Pons (tissue), 1 donor: ENCODE data around the gene FRMPD1.
A peak's percentile ranks its signal among the peaks of the same experiment; 100 is the strongest.
"Not testable (repeated sequence)": the region's sequence is repeated elsewhere in the genome, so short reads cannot be mapped to it uniquely, and the experiment has no call there.

ENCODE experiments used
- DNase-seq: peaks from one replicate; pipeline ENCODE4 v3.0.0-alpha.2; 2016; ENCODE audit warnings: low spot score

Gene FRMPD1, protein sequence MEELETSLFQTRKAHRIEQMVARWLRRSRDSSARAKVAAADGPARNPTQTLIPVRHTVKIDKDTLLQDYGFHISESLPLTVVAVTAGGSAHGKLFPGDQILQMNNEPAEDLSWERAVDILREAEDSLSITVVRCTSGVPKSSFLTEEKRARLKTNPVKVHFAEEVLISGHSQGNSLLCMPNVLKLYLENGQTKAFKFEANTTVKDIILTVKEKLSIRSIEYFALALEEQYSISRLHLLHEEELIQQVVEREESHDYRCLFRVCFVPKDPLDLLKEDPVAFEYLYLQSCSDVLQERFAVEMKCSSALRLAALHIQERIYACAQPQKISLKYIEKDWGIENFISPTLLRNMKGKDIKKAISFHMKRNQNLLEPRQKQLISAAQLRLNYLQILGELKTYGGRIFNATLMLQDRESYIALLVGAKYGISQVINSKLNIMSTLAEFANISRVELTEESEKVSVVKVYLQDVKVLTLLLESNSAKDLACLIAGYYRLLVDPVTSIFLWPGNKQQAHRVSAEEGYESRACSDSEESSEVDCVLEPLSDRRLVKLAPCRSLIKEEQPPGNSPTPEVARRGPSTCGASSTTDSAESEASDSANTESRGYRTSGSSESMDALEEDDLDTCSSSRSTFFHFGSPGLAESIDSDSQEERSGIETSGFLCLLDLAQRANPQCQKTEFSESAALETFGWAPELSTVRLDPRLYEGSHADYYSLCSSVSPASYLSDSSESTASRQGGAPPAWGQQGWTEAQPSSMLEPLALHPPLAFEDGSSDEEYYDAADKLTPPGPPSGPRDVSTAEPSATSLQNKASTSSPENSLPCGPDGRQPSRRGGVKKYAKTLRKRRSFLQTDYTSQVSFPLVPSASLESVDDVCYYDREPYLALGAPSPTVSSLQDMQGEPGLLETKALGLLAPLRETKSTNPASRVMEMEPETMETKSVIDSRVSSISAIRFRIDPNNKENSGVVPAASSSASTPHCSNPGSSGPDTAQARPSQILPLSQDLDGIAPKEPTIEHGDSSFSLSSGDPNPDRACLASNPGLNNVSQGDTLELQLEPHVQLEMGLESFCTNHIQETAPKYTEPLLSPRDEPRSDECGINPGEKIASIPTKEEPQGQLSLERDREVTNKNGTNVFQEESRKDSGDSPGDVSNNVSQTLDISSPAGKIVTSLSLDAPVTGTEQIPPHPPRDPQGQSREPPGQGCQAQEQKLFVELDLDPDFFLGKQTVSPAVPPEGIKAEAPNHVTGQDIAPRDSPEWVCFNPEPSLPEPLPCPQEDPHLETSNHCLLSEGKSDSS (N-terminal part only)

DNA sequence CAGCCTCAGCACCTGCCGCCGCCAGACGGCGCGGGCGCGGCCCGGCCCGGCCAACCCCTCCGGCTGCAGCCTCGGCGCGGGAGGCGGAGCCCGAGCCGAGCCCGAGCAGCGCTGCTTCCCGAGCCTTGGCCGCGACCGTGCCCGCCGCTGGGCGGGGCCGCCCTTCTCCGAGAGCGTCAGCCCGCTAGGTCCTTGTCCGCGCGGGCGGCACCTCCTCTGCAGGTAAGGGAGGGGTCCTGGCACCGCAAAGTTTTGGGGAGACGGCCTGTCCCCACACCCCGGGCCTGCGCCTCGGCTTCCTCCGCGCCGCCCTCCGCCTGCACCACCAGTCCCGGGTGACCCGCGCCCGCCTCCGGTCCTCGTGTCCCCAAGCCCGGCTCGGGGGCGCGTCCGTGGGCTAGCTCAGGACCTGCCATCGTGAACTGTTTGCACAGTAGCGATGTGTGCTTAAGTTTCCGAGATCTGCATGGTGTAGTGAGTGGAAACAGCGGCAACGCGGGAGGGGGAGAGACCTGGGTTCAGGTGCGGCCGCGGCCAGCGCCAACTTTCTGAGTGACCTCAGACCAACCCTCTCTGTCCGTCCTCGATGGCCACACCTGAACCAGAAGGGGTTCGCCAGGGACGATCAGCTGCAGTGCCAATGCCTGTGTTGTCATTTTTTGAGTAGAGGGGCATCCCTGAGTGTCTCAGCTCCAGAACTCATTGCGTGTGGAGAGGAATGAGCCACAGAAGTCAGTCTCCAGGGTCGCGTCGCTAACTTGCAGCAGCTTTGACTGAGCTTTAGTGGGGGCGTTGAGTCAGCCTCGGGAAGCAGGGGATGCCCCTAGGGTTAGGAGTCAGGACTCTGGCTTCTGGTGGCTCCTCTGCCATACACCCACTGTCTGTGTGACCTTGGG, at the start of gene FRMPD1:
FRMPD1 (plus strand) TSS at position 82 of the 896 bp plus-strand sequence. CDS start 41,688 bp downstream, outside the sequence.
- DNase-seq = peak; percentile 10

DNA sequence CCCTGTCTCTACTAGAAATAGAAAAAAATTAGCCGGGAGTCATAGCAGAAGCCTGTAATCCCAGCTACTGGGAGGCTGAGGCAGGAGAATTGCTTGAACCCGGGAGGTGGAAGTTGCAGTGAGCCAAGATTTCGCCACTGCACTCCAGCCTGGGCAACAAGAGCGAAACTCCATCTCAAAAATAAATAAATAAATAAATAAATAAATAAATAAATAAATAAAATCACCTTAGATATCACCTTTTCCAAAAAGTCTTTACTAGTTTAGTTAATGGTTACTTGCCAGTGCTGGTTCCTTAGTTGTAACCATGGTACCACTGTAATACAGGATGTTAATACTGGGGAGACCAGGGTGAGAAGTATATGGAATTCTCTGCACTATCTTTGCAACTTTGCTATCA, 48.7 kb upstream of the FRMPD1 start:
- DNase-seq = not testable (repeated sequence)

DNA sequence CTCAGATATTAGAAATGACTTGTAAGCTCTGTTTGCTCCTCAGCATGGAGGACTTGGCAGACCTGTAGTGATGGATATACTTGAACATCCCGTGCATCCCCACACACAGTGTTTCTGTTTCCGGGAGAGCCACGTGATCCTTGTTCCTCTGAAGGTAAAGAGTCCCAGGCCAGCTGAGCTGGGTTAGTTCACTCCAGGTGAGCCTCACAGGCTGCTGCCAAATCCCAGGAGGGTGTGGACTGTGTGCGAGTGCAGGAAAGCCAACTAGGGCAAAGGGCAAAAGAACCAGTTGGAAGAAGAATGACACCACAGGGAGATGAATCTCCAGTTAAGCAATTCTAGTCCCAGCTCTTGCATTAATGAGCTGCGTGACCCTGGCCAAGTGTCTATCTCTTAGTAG, 47.9 kb upstream of the FRMPD1 start:
- DNase-seq = no peak

DNA sequence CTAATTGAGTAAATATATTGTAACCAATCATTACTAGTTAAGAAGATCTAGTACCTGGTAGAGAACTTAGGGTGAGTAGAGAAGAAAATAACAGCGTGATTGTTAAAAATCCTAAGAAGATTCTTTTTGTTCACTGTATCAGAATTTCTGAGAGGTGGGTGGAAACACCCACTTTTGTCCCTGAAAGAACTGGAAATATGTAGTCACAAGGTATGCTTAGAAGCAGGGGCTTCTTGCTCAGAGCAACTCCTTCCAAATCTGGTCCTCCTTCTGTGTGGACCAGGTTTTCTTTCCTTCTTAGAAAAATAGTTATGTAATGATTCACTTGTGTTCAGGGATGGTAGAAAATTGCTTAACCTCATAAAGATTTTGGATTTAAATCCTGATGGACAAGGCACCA, 46.5 kb upstream of the FRMPD1 start:
- no peak for DNase-seq

DNA sequence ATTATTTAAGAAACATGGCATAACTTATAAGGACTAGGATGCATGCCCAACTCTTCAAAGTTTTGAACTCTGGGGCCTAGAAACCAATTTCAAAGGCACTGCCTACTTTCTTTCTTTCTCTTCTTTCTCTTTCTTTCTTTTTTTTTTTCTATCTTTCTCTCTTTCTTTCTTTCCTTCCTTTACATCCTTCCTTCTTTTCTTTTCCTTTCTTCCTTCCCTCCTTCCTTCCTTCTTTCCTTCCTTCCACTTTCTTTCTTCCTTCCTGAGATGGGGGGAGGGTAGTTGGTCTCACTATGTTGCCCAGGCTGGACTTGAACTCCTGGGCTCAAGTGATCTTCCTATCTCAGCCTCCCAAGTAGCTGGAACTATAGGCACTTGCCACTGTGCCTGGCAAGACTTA, 42.5 kb upstream of the FRMPD1 start:
- DNase-seq = no peak

DNA sequence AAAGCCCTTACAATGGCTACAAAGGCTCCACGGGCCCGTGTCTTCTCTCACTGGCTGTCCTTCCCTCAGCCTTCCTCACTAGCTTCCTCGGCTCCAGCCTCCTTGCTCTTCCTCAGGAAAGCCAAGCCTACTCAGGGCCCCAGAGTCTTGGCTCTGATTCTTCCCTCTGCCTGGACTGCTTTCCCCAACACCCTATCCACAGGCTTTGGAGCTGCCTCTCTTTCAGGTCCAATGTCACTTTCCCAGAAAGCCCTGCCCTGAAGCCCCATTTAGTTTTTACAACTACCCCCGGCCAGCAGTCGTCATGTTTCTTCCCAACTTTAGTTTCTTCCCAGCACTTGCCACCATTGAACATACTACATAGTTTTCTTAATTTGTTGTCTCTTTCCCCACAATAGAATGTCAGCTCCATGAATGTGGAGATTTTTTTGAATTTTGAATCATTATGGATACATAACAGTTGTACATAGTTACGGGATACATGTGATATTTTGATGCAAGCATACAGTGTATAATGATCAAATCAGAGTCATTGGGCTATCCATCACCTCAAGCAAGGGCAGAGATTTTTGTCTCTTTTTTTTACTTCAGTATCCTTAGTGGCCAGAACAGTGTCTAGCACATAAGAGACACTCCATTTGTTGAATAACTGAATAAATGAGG, 40.9 kb upstream of the FRMPD1 start:
- no peak for DNase-seq

DNA sequence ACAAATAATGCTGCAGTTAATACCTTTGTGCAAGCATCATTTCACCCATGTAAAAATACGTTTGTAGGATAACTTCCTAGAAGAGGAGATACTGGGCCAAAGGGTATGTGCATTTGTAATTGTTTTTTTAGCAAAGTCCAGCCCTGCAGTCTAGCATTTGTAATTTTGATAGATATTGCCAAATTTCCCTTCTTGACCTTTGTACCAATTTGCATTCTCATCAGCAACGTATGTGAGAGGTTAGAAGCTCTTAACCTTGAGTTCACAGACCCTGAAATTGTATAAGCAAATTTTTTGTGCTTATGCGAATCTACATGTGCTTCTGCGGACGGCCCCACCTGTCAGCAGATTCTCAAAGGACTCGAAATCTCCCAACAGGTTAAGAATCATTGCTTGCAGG, 39.7 kb upstream of the FRMPD1 start:
- DNase-seq = no peak

DNA sequence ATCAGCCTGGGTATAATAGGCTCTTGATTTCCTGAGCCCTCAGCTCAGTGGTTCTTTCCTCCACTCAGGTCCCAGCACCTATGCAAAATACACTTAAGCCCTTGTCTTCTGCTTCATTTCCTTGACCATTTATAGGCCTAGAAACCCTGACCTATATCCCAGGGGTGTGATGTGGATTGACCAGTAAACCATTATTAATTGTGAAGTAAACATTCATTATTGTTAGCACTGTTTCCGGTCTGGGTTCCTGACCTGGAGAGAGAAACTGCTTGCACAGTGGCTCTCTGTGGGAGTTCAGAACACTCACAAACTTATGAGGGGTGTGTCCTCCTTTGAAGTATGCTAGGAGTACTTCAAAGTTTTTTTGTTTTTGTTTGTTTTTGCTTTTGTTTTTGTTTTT, 38.8 kb upstream of the FRMPD1 start:
- DNase-seq = no peak

DNA sequence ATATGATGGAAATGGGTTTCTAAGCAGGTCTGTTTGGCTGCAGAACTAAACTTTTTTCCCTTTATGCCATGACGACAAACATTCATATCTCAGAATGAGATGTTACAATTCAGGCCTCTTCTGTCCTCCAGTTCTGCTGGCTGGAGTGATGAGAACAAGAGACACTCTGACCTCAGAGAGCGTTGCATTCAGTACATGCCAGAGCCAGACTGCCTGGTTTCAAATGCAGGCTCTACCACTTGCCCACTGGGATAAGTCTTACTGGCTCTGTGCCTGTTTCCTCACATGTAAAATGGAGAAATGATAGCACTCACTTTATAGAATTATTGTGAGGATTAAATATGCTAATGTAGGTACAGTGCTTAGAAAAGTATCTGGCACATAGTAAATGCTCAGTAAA, 33.6 kb upstream of the FRMPD1 start:
- no peak for DNase-seq

DNA sequence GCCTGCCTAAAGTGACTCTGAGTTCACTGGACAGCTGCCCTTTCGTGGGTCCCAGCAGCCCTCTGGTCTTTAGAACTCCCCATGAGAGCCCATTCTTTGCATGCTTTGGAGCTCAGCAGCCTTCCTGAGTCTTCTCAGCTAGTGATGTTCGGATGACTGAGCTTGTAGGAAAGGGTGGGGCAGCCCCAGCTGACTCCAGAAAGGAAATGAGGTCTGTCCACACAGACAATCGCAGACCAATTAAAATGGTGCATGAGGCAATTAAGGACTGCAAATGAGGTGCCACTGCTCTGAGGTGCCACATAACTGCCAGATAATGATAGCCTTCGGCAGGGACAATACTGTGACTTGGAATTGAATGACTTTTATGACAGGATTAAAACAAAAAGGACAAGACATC, 32.9 kb upstream of the FRMPD1 start:
- DNase-seq = no peak

DNA sequence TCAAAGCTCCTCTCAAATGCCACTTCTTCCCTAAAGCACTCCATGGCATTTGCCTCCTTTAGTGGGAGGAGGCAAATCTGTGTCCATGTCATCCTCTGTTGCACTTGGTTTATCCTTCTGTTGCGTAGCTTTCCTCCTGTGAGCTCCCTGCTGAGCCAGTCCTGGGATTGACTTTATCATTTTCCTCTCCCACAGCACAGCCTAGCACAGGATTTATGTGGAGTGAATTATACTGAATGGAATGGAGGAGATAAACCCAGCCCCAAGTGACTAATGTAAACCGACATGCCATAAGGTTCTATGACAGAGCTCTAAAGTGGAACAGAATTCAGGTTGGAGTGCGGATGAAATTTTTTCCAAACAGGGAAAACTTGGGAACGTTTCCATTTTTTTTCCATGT, 31.9 kb upstream of the FRMPD1 start:
- no peak for DNase-seq

DNA sequence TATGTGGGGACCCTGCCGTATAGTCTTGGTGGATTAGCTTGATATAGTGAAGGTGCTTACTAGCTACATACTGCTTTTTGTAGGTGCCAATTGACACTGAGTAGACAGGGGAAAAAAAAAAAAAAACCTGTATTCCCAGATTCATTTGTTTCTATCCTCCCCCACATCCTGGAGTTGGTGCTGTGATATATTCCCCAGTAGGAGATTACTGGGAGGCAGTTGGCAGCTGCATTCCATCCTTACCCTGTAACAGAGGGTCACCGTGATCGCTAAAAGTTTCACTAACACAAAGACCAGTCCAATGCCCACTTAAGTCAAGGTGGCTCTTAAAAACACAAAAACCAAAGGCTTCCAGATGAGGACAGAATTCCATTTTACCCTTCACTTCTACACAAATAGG, 30.9 kb upstream of the FRMPD1 start:
- DNase-seq = no peak

DNA sequence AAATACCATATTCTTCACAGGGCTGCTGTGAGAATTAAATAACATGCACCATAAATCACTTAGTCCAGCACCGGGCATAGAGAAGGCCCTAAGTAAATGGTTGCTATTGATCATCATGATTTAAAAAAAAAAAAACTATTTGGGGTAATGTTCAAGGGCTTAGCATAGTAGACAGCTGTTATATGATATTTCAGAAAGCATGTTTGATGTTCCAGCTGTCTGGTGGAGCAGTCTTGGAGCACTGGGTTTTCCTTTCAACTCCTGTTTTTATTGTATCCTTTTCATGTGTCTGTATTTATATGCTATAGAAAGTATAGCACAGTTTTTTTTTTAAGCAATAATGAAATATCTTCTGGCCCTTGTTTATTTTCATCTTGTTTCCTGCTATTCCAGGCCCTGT, 30.4 kb upstream of the FRMPD1 start:
- DNase-seq = no peak

DNA sequence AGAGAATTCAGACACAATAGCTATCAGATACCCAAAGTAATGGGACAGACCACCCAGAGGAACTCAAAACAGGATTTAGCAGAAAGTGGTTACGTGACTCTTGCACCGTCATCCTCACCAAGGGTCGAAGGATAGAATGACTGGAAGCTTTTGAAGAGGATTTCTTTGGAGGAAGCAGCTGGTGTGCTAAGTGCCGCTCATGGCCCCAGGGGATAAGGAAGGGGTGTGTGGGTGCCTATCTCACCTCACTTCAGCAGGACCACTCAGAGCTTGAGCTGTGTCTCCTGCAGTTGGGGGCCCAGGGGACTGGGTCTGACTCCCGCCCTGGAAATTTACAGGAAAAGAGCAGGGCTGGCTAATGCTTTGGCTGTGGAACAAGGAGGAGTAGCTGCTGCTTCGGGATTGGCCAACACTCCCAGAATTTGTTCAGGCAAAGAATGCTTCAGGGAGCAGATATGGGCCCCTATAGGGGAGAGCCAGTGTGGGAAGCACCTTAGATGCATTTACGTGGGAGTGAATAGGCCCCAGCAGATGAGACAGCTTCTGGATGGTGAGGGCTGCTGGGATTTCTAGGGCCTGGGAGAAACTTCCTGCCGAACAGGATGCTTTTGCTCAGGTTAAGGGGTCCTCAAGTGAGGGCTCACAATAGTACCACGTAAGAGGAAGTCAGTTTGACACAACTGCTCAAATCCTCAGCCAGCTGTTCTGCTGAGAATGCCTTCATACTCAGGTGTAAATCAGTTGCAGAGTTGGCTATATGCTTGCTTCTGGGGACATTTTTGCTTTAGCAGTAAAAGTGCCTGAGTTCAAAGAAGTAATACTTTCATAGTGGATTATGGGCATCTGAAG, 29.3 kb upstream of the FRMPD1 start:
- DNase-seq = no peak

DNA sequence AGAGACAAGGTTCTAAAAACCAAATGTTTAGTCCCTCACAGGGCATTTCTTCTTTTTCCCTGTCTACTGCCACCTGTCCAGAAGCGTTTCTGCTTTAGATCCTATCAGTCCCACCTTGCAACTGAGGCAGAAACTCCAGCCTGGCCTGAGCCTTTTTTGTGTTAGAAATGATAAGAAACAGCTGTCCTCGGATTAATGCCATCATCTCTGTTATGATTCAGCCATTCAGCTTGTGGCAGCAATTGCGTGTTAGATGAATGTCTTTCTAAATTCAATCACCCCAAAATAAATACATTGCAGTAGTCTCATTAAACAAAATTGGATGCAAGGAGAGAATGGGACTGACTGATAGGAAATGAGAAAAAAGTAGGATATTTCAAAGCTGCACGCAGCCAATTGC, 28.3 kb upstream of the FRMPD1 start:
- no peak for DNase-seq

DNA sequence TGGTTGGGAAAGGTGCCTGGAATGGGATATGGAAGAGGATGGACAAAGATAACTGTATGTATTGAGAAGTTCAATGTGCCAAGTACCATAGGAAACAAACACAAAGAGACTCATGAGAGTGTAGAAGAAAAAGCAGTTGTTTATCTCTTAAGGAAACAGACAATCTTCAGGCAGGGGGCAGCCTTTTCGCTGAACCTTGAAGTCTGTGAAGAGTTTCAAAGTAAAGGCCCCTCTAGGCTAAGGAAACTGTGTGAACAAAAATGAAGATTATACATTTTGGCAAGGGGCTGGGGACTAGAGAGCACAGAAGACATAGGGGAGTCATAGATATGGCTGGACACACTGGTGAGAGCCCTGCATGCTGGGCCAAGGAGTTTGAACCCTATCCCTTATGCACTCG, 27.5 kb upstream of the FRMPD1 start:
- DNase-seq = no peak

DNA sequence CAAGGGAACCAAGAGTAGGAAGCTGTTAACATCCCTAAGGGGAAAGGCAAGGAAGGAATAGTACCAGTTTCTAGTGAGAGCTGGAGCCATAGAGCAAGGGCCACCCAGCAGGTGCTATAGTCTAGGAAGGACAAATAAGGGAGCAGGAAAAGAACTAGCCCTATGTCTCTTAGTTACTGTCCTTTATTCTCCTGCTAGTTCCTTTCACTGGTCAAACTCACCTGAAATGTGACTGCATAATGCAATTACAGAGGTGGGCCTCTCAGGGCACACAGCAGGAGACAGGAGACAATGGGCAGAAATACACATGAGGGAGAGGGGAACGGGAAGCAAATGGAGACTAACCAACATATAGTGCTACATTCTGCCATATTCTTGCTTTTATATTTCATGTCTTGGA, 26.7 kb upstream of the FRMPD1 start:
- DNase-seq = no peak

DNA sequence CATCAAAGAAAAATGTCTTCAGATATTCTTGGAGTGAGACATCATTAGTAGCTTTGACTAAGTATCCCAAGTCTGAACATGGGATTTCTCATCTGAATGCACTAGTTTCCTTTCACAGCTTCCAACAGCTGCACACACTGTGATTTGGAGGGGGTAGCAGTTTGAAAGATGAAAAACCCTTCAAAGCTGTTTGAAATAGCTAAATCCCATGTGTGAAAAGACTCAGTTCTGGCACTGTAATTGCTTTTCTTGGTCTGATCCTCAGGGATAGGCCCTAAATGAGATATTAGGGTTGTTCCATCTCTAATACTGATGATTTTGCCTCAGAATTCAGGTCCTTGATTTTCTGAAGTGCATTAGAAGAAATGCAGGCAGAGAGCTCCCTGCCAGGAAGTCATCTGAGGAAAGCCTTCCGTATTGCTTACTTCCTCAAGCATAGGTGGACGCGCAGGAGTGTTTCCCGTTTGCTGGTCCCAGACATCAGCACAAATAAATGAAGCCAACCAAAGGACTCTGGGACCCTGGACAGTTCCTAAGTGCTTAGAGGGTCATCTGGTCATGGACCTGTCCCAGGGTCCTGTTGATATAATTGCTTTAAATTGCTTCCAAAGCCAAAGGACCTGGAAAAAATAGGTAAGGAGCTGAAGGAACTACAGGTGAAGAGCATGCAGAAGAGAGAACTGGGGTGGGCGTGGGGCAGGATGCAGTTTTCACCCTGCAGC, 25.6 kb upstream of the FRMPD1 start:
- no peak for DNase-seq

DNA sequence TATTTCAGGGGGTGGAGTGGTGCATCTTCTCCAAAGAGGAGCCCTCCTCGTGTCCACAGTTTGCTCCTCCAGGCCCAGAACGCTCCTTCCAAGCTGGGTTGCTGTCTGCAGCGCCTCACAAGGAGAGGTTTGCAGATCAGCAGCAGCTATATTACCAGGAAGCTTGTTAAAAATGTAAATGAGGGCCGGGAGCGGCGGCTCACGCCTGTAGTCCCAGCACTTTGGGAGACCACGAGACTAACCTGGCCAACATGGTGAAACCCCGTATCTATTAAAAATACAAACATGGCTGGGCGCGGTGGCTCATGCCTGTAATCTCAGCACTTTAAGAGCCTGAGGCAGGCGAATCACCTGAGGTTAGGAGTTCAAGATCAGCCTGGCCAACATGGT, 25.0 kb upstream of the FRMPD1 start:
- no peak for DNase-seq
